Occipital lobe (tissue), 2 donors: ENCODE data around the gene HDDC3. TPM values are rescaled to one million over a fixed set of nuclear protein-coding genes. Genes with fewer than 3 reads are reported as not detected.

ENCODE experiments used
- small RNA-seq: library from RNA; depleted of rRNA; stranded (forward); fragments of <200 nt; gene quantifications from one replicate; pipeline ENCODE3, GENCODE V24; 2014
- total RNA-seq: library from RNA; depleted of rRNA; stranded (reverse); fragments of >200 nt; gene quantifications from one replicate; pipeline ENCODE4 v1.2.3, GENCODE V29; 2014

HDDC3 gene
- total RNA-seq, 1 donor from 2014 or later: 11.7 TPM

Small RNA genes lying within 50 kb of the gene (small RNA-seq; reads per million reads assigned to genes)
- not detected for gene RF00019

Other genes with a start within 250 kb of the HDDC3 start
- gene BLM, start 215.2 kb downstream of the HDDC3 start, total RNA-seq: 3.6 TPM
- gene FURIN, start 64.0 kb downstream of the HDDC3 start, total RNA-seq: 8.7 TPM
- gene FES, start 48.0 kb downstream of the HDDC3 start, total RNA-seq: 4.8 TPM
- 32.4 TPM for gene MAN2A2, start 29.2 kb downstream of the HDDC3 start, total RNA-seq
- 35.7 TPM for gene UNC45A, start 2.7 kb upstream of the HDDC3 start, total RNA-seq
- 17.9 TPM for gene RCCD1, start 22.3 kb upstream of the HDDC3 start, total RNA-seq
- 15.8 TPM for gene PRC1, start 62.0 kb upstream of the HDDC3 start, total RNA-seq
- 12.5 TPM for gene VPS33B, start 90.0 kb upstream of the HDDC3 start, total RNA-seq
- 33.5 TPM for gene SV2B, start 167.7 kb upstream of the HDDC3 start, total RNA-seq